GM18507 (cell line): Measurements from ENCODE around the gene ANAPC5.
"Not testable (repeated sequence)": the region's sequence is repeated elsewhere in the genome, so short reads cannot be mapped to it uniquely, and the experiment has no call there.

ENCODE experiments used
- DNase-seq: peaks from one replicate; pipeline ENCODE4 v3.0.0; 2011; ENCODE audit warnings: low read depth; ENCODE audit not compliant: insufficient read length; ENCODE audit errors: extremely low spot score
- FAIRE-seq: peaks from 2 replicates; lab custom pipeline; 2011; peaks lifted over from hg19 to GRCh38; lab: Jason Lieb, UNC

The ANAPC5 gene

GRCh38 chr12:121325922-121326396 lies 26.3 kb downstream of the ANAPC5 start:
- no peak for FAIRE-seq

GRCh38 chr12:121323908-121324307 lies 28.3 kb downstream of the ANAPC5 start:
- FAIRE-seq (no peak), DNase-seq (no peak)

More at GRCh38 chr12:121325922-121326396, 26.3 kb downstream of the ANAPC5 start:
- no peak for DNase-seq

- DNase-seq = no peak
- no peak for FAIRE-seq
Observed at GRCh38 chr12:121318121-121318520, 34.1 kb downstream of the ANAPC5 start.

GRCh38 chr12:121314431-121314830 lies 37.8 kb downstream of the ANAPC5 start:
- FAIRE-seq = no peak
- DNase-seq = no peak

- not testable (repeated sequence) for FAIRE-seq, DNase-seq
Observed at GRCh38 chr12:121310231-121310630, 42.0 kb downstream of the ANAPC5 start.

GRCh38 chr12:121307397-121307796 lies 44.8 kb downstream of the ANAPC5 start:
- FAIRE-seq, DNase-seq: not testable (repeated sequence)

- no peak for FAIRE-seq
- DNase-seq = no peak
Observed at GRCh38 chr12:121304306-121304705, 47.9 kb downstream of the ANAPC5 start.

GRCh38 chr12:121301876-121302275 lies 50.3 kb downstream of the ANAPC5 start:
- FAIRE-seq (no peak), DNase-seq (no peak)

GRCh38 chr12:121300083-121300819 lies 52.0 kb downstream of the ANAPC5 start:
- DNase-seq (no peak), FAIRE-seq (no peak)

- FAIRE-seq = no peak
Observed at GRCh38 chr12:121299662-121300061, 52.5 kb downstream of the ANAPC5 start.

GRCh38 chr12:121298411-121298810 lies 53.8 kb downstream of the ANAPC5 start:
- not testable (repeated sequence) for DNase-seq

More at GRCh38 chr12:121299662-121300061, 52.5 kb downstream of the ANAPC5 start:
- DNase-seq = no peak

GRCh38 chr12:121297435-121297991 lies 54.7 kb downstream of the ANAPC5 start:
- DNase-seq = no peak

More at GRCh38 chr12:121298411-121298810, 53.8 kb downstream of the ANAPC5 start:
- not testable (repeated sequence) for FAIRE-seq

GRCh38 chr12:121296618-121297434 lies 55.4 kb downstream of the ANAPC5 start, which contains the start of gene CAMKK2:
TSS of gene CAMKK2 (minus strand) at chr12:121296709. CDS start at chr12:121274526, 22,183 bp downstream.
- FAIRE-seq = peak; percentile 83
- peak; percentile 89 for DNase-seq

More at GRCh38 chr12:121297435-121297991, 54.7 kb downstream of the ANAPC5 start:
- no peak for FAIRE-seq

GRCh38 chr12:121295746-121296617 lies 56.2 kb downstream of the ANAPC5 start:
- DNase-seq = no peak

GRCh38 chr12:121295116-121295745 lies 57.0 kb downstream of the ANAPC5 start:
- FAIRE-seq (peak; percentile 9), DNase-seq (no peak)

More at GRCh38 chr12:121295746-121296617, 56.2 kb downstream of the ANAPC5 start:
- FAIRE-seq = no peak

GRCh38 chr12:121294151-121294889 lies 57.9 kb downstream of the ANAPC5 start:
- DNase-seq (no peak), FAIRE-seq (no peak)

- no peak for DNase-seq
- no peak for FAIRE-seq
Observed at GRCh38 chr12:121293603-121294002, 58.6 kb downstream of the ANAPC5 start.

- DNase-seq (no peak), FAIRE-seq (no peak)
Observed at GRCh38 chr12:121290410-121290809, 61.8 kb downstream of the ANAPC5 start.
